ENCODE measurements around the gene WNK1. TPM values are rescaled to one million over a fixed set of nuclear protein-coding genes. Genes with fewer than 3 reads are reported as not detected.
A peak's percentile ranks its signal among the peaks of the same experiment; 100 is the strongest.
"Not testable (repeated sequence)": the region's sequence is repeated elsewhere in the genome, so short reads cannot be mapped to it uniquely, and the experiment has no call there.

WNK1 gene
- 100 to 1,000 TPM; 273 to 518 (median 346) TPM for total RNA-seq

DNA sequence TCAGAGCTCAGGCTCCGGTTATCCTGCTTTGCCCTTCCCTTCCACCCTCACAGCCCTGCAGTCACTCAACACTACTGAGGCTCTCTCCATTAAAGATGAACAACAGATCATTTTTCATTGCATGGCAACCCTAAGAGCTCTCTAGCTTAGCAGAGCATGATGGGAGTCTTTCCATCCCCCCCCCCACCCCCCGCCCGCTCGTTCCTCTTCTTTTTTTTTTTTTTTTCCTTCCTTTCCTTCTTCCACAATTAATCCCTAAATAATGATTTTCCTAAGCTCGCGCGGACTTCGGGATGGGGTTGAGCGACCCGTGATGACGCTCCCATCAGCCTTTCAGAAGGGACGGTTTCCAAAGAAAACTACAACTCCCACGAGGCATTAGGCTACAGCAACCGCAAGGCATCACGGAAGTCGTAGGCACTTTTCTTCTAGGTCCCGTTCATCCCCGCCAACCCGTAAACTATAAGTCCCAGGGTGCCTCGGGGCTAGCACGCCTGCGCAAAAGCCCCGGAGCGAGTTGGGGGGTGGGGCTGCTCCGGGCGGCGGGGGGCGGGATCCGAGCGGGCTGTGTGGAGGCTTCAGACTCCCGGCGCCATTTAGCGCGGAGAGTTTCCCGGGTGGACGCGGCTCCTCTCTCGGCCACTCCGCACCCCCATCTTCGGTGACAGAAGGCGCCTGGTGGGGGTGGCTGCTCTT, at the start of gene WNK1:
TSS of gene WNK1 (plus strand) at position 581 of the 696 bp plus-strand sequence. CDS start 987 bp downstream, outside the sequence.
- 0 to 1% methylated on average over 23 to 41 of the region's 41 CpGs for WGBS, 2 donors
- DNase-seq (ENCODE audit: low spot score in 2 of 2): peak; percentile 98 to 100
- intact Hi-C loops (cut with DNase I; ENCODE audit: low total_unique reads): loop anchor here (5.0 kb wide), 1 partner anchor 180 kb away; no protein-coding TSS in a partner anchor
- peak within 1 kb of the TSS; percentile 75 for H3K4me3 ChIP-seq (ENCODE audit: low read depth, poor library complexity, severe bottlenecking)
- TF ChIP-seq, protein P1, sequence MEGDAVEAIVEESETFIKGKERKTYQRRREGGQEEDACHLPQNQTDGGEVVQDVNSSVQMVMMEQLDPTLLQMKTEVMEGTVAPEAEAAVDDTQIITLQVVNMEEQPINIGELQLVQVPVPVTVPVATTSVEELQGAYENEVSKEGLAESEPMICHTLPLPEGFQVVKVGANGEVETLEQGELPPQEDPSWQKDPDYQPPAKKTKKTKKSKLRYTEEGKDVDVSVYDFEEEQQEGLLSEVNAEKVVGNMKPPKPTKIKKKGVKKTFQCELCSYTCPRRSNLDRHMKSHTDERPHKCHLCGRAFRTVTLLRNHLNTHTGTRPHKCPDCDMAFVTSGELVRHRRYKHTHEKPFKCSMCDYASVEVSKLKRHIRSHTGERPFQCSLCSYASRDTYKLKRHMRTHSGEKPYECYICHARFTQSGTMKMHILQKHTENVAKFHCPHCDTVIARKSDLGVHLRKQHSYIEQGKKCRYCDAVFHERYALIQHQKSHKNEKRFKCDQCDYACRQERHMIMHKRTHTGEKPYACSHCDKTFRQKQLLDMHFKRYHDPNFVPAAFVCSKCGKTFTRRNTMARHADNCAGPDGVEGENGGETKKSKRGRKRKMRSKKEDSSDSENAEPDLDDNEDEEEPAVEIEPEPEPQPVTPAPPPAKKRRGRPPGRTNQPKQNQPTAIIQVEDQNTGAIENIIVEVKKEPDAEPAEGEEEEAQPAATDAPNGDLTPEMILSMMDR (IDR thresholded peaks at IDR 0.05): no peak
- TF ChIP-seq POLR2A (IDR thresholded peaks at IDR 0.05): peak in 1 of 2 donors; percentile 79

DNA sequence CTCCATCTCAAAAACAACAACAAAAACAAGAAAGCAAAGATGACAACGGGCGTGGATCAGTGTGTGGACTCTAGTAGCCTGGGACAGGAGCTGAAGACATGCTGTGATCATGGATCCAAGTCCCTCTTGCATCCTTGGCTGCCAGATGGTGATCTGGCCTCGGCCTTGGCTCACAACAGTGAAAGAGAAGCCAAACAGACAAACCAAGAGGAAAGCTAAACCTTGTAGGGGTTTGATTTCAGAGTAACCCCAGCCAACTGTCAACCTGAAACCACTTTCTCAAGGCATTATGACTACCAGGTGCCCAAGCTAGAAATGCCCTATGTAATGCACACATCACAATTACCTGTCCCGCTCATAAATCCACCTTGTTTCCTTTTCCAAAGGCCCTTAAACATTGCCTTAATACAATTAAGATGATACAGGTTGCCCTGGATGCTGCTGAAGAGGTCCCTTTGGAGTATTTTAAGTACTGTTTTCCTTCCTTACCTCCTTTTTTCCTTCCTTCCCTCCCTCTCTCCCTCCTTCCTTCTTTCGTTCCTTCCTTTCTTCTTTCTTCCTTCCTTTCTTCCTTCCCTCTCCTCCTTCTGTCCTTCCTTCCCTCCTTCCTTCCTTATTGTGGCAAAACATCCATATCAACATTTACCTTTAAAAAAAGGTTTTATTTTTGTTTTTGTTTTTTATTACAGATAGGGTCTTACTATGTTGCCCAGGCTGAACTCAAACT, 47.7 kb upstream of the WNK1 start:
- TF ChIP-seq POLR2A (IDR thresholded peaks at IDR 0.05): no peak
- TF ChIP-seq, protein P1 (IDR thresholded peaks at IDR 0.05): no peak
- H3K4me3 ChIP-seq (ENCODE audit: low read depth, poor library complexity, severe bottlenecking): no peak overlapping the region
- DNase-seq (ENCODE audit: low spot score in 2 of 2): no peak
- intact Hi-C loops (cut with DNase I; ENCODE audit: low total_unique reads): no loop called here
- WGBS, 2 donors: 76 to 79% methylated on average over 5 of the region's 5 CpGs

DNA sequence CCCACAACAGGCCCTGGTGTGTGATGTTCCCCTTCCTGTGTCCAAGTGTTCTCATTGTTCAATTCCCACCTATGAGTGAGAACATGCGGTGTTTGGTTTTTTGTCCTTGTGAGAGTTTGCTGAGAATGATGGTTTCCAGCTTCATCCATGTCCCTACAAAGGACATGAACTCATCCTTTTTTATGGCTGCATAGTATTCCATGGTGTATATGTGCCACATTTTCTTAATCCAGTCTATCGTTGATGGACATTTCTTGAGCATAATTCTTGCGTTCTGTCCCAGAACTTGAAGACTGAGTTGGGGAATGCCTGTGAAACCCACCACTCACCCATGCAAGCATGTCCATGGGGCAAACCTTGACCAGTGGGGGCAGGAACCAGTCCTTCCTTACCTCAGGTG, 44.3 kb upstream of the WNK1 start:
- H3K4me3 ChIP-seq (ENCODE audit: low read depth, poor library complexity, severe bottlenecking); intact Hi-C loops (cut with DNase I; ENCODE audit: low total_unique reads); DNase-seq (ENCODE audit: low spot score in 2 of 2): not testable (repeated sequence)
- WGBS, 2 donors: 78 to 86% methylated on average over 3 of the region's 3 CpGs

DNA sequence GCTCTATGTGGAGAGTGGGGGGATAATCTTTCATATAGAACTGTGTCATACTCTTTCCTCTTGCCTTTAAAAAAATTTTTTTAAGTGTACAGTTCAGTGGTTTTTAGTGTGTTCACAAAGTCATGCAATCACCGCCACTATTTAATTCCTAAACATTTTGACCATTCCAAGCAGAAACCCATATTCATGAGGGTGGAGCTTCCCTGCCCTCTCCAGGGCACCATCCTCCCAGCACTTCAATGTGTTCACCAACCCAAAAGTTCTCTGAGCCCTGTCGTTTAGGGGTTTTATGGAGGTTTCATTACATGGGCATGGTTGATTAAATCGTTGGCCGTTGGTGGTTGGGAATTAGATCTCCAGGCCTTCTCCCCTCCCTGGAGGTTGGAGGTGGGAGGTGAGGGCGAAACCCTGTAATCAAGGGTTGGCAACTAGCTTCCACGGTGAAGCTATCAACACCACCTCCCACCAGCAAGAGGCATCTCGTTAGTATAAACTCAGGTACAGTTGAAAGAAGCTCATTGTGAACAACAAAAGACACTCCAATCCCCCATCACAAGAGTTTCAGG, 42.8 kb upstream of the WNK1 start:
- DNase-seq (ENCODE audit: low spot score in 2 of 2): no peak
- H3K4me3 ChIP-seq (ENCODE audit: low read depth, poor library complexity, severe bottlenecking): no peak overlapping the region
- TF ChIP-seq, protein P1 (IDR thresholded peaks at IDR 0.05): no peak
- no peak for TF ChIP-seq POLR2A (IDR thresholded peaks at IDR 0.05)
- intact Hi-C loops (cut with DNase I; ENCODE audit: low total_unique reads): no loop called here
- WGBS, 2 donors: 77 to 88% methylated on average over 7 of the region's 7 CpGs

GRCh38 chr12:712172-712863, 40.1 kb upstream of the WNK1 start:
- 50 to 56% methylated on average over 8 of the region's 8 CpGs for WGBS, 2 donors
- H3K4me3 ChIP-seq (ENCODE audit: low read depth, poor library complexity, severe bottlenecking): no peak overlapping the region
- TF ChIP-seq, protein P1 (IDR thresholded peaks at IDR 0.05): no peak
- TF ChIP-seq POLR2A (IDR thresholded peaks at IDR 0.05): no peak
- no peak for DNase-seq (ENCODE audit: low spot score in 2 of 2)
- intact Hi-C loops (cut with DNase I; ENCODE audit: low total_unique reads): no loop called here

Data from lower leg skin (tissue), 4 donors.